Lower leg skin (tissue), 3 donors: Measurements from ENCODE around the gene MMP20.

Experiments
- CTCF ChIP-seq, 3 donors: fragments of 450-650 bp; IDR thresholded peaks; one replicate each; pipeline ENCODE4 v1.5.1; 2016; ENCODE audit warnings: antibody characterized with exemption in 3 of 3, mild to moderate bottlenecking in 3 of 3, moderate library complexity in 2 of 3
- POLR2A ChIP-seq, 2 donors: fragments of 450-650 bp; IDR thresholded peaks; one replicate each; pipeline ENCODE4 v1.6.1; 2016 to 2017; ENCODE audit warnings: antibody characterized with exemption in 2 of 2, mild to moderate bottlenecking in 1 of 2, moderate library complexity in 1 of 2

DNA sequence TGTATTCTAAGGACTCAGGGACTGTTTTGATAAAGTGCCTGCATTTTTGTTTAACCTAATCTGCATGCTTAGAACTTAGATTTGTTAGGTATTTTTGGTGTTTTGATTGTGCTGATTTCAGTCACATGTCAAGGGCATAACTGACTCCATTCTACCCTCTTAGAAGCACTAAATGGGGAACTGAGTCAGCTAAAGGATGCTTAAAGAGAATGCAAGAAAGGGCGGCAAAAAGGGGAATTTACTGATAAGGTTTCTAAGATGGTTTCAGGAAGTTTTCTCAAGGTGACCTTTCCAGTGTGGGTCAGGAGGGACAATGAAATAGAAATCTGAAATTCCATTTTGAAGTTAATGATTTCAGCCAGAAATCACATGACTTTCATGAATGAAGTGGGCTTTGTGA lies 43.0 kb downstream of the MMP20 start:
- no peak for TF ChIP-seq POLR2A (IDR thresholded peaks at IDR 0.05)
- no peak for TF ChIP-seq CTCF (IDR thresholded peaks at IDR 0.05)
